Neutrophil (primary cell): Measurements from ENCODE around the gene TRIOBP.

Experiments used
- H3K27ac ChIP-seq: fragments of 200-600 bp; sonication (generic); 2 replicates; pipeline ENCODE4 v1.5.1; 2016; ENCODE audit warnings: mild to moderate bottlenecking, moderate library complexity
- H3K27me3 ChIP-seq: fragments of 200-600 bp; sonication (generic); 2 replicates; pipeline ENCODE4 v1.6.0; 2016; ENCODE audit warnings: mild to moderate bottlenecking
- H3K36me3 ChIP-seq: fragments of 200-600 bp; sonication (generic); 2 replicates; pipeline ENCODE4 v1.5.1; 2017
- H3K4me1 ChIP-seq, 2 experiments: fragments of 200-600 bp in 1 of 2; sonication (generic) in 1 of 2; 1 replicate in 1 of 2; 2 replicates in 1 of 2; pipeline versions ENCODE4 v1.5.1 to v1.6.1; 2013 to 2016; ENCODE audit warnings: low read depth in 1 of 2, low read length in 1 of 2, mild to moderate bottlenecking in 1 of 2, moderate library complexity in 1 of 2; ENCODE audit not compliant: control insufficient read depth in 1 of 2, insufficient read depth in 1 of 2
- H3K4me3 ChIP-seq, 2 experiments: fragments of 200-600 bp in 1 of 2; sonication (generic) in 1 of 2; 1 replicate in 1 of 2; 2 replicates in 1 of 2; pipeline ENCODE4 v1.5.1; 2013 to 2016; ENCODE audit warnings: low read depth in 1 of 2, low read length in 1 of 2, mild to moderate bottlenecking in 1 of 2, moderate library complexity in 1 of 2
- H3K9me3 ChIP-seq: fragments of 200-600 bp; sonication (generic); 2 replicates; pipeline ENCODE4 v1.5.1; 2016
- CTCF ChIP-seq: fragments of 200-600 bp; sonication (generic); IDR thresholded peaks from 2 replicates; pipeline ENCODE4 v1.5.1; 2016; ENCODE audit warnings: antibody characterized with exemption

The TRIOBP gene

GRCh38 chr22:37733625-37734401 is 37.0 kb downstream of the TRIOBP start:
- TF ChIP-seq CTCF: no peak
- H3K27ac ChIP-seq: no peak overlapping the region
- no peak overlapping the region for H3K4me3 ChIP-seq
- H3K9me3 ChIP-seq: no peaks in the 10 kb centered on the region
- no peaks in the 10 kb centered on the region for H3K27me3 ChIP-seq
- peaks cover 46 to 52% of the 10 kb centered on the region in 2 experiments for H3K4me1 ChIP-seq
- no peaks in the 10 kb centered on the region for H3K36me3 ChIP-seq

GRCh38 chr22:37734402-37734700 is 37.5 kb downstream of the TRIOBP start:
- peaks cover 51 to 57% of the 10 kb centered on the region in 2 experiments for H3K4me1 ChIP-seq
- H3K9me3 ChIP-seq: no peaks in the 10 kb centered on the region
- H3K36me3 ChIP-seq: no peaks in the 10 kb centered on the region
- H3K27me3 ChIP-seq: no peaks in the 10 kb centered on the region
- no peak overlapping the region for H3K4me3 ChIP-seq
- TF ChIP-seq CTCF: no peak
- no peak overlapping the region for H3K27ac ChIP-seq

- H3K9me3 ChIP-seq: no peaks in the 10 kb centered on the region
- H3K27ac ChIP-seq: no peak overlapping the region
- H3K4me1 ChIP-seq: peaks cover 53 to 57% of the 10 kb centered on the region in 2 experiments
- H3K4me3 ChIP-seq: no peak overlapping the region
- H3K36me3 ChIP-seq: no peaks in the 10 kb centered on the region
- H3K27me3 ChIP-seq: no peaks in the 10 kb centered on the region
- TF ChIP-seq CTCF: no peak
Observed at GRCh38 chr22:37734964-37735451, 38.2 kb downstream of the TRIOBP start.

GRCh38 chr22:37739035-37739434 is 42.2 kb downstream of the TRIOBP start:
- peaks cover 5% of the 10 kb centered on the region for H3K36me3 ChIP-seq
- H3K27me3 ChIP-seq: no peaks in the 10 kb centered on the region
- peaks cover 67 to 68% of the 10 kb centered on the region in 2 experiments for H3K4me1 ChIP-seq
- peak overlapping the region; percentile 53 to 56 for H3K4me3 ChIP-seq
- no peak for TF ChIP-seq CTCF
- H3K27ac ChIP-seq: peak overlapping the region; percentile 96
- H3K9me3 ChIP-seq: no peaks in the 10 kb centered on the region

- Histone ChIP-seq H3K27me3 (no peaks in the 10 kb centered on the region), H3K27ac (peak overlapping the region; percentile 96), H3K9me3 (no peaks in the 10 kb centered on the region), H3K4me1 (peaks cover 72 to 74% of the 10 kb centered on the region in 2 experiments), H3K4me3 (peak overlapping the region; percentile 53 to 56), H3K36me3 (peaks cover 10% of the 10 kb centered on the region)
- peak; percentile 76 for TF ChIP-seq CTCF
Observed at GRCh38 chr22:37739611-37740049, 42.8 kb downstream of the TRIOBP start.
